Measurements from ENCODE around the gene LMOD1.

- TF ChIP-seq POLR2AphosphoS5 (IDR thresholded peaks at IDR 0.05): no peak
- no peak for TF ChIP-seq CTCF (IDR thresholded peaks at IDR 0.05)
Measured at GRCh38 chr1:201933840-201934430, 12.4 kb downstream of the LMOD1 start.
